Measurements from ENCODE around the gene MXD4.

The MXD4 gene

GRCh38 chr4:2261853-2262144 is at the start of gene MXD4:
TSS of gene MXD4 (minus strand) at chr4:2262109. CDS start at chr4:2261980, 129 bp downstream.
- Mint-ChIP-seq H3K9me3 (no peaks in the 10 kb centered on the region), H3K36me3 (no peaks in the 10 kb centered on the region), H3K4me1 (peaks cover 24% of the 10 kb centered on the region), H3K27me3 (no peaks in the 10 kb centered on the region), H3K27ac (peak within 1 kb of the TSS; percentile 85), H3K4me3 (peak within 1 kb of the TSS; percentile 83)
- ATAC-seq = peak; percentile 0

GRCh38 chr4:2306773-2307410 is 45.0 kb upstream of the MXD4 start:
- Mint-ChIP-seq H3K27me3 (peaks cover 7% of the 10 kb centered on the region), H3K27ac (no peak overlapping the region), H3K4me1 (no peaks in the 10 kb centered on the region), H3K9me3 (peaks cover 23% of the 10 kb centered on the region), H3K4me3 (no peak overlapping the region), H3K36me3 (peaks cover 6% of the 10 kb centered on the region)
- ATAC-seq = no peak

GRCh38 chr4:2305766-2306501 is 44.0 kb upstream of the MXD4 start:
- ATAC-seq = no peak
- Mint-ChIP-seq H3K4me1 (no peaks in the 10 kb centered on the region), H3K36me3 (peaks cover 6% of the 10 kb centered on the region), H3K4me3 (no peak overlapping the region), H3K27me3 (peaks cover 7% of the 10 kb centered on the region), H3K9me3 (peaks cover 23% of the 10 kb centered on the region), H3K27ac (no peak overlapping the region)

- Mint-ChIP-seq H3K4me3 (no peak overlapping the region), H3K4me1 (no peaks in the 10 kb centered on the region), H3K36me3 (peaks cover under 1% of the 10 kb centered on the region), H3K27ac (no peak overlapping the region), H3K9me3 (peaks cover 17% of the 10 kb centered on the region), H3K27me3 (peaks cover 7% of the 10 kb centered on the region)
- no peak for ATAC-seq
Measured at GRCh38 chr4:2304877-2305561, 43.1 kb upstream of the MXD4 start.

- Mint-ChIP-seq H3K36me3 (no peaks in the 10 kb centered on the region), H3K27ac (no peak overlapping the region), H3K4me3 (no peak overlapping the region), H3K9me3 (peaks cover 14% of the 10 kb centered on the region), H3K27me3 (peaks cover 7% of the 10 kb centered on the region), H3K4me1 (no peaks in the 10 kb centered on the region)
- ATAC-seq = no peak
Measured at GRCh38 chr4:2304321-2304876, 42.5 kb upstream of the MXD4 start.

GRCh38 chr4:2303686-2304320 is 41.9 kb upstream of the MXD4 start:
- ATAC-seq = peak; percentile 6
- Mint-ChIP-seq H3K9me3 (peaks cover 9% of the 10 kb centered on the region), H3K4me3 (no peak overlapping the region), H3K27me3 (peaks cover 7% of the 10 kb centered on the region), H3K4me1 (no peaks in the 10 kb centered on the region), H3K27ac (no peak overlapping the region), H3K36me3 (no peaks in the 10 kb centered on the region)

GRCh38 chr4:2303121-2303685 is 41.3 kb upstream of the MXD4 start:
- peaks cover 7% of the 10 kb centered on the region for H3K27me3 Mint-ChIP-seq
- H3K4me3 Mint-ChIP-seq = no peak overlapping the region

GRCh38 chr4:2302387-2303119 is 40.6 kb upstream of the MXD4 start:
- Mint-ChIP-seq H3K27ac (no peak overlapping the region), H3K4me3 (no peak overlapping the region), H3K36me3 (no peaks in the 10 kb centered on the region), H3K9me3 (peaks cover 4% of the 10 kb centered on the region), H3K27me3 (peaks cover 7% of the 10 kb centered on the region), H3K4me1 (peaks cover 9% of the 10 kb centered on the region)
- ATAC-seq = no peak

More at GRCh38 chr4:2303121-2303685, 41.3 kb upstream of the MXD4 start:
- ATAC-seq = no peak
- Mint-ChIP-seq H3K27ac (no peak overlapping the region), H3K36me3 (no peaks in the 10 kb centered on the region), H3K4me1 (peaks cover 3% of the 10 kb centered on the region), H3K9me3 (peaks cover 6% of the 10 kb centered on the region)

GRCh38 chr4:2301806-2302205 is 39.9 kb upstream of the MXD4 start:
- H3K27ac Mint-ChIP-seq = no peak overlapping the region
- ATAC-seq = no peak
- H3K9me3 Mint-ChIP-seq = peaks cover 1% of the 10 kb centered on the region
- H3K36me3 Mint-ChIP-seq = no peaks in the 10 kb centered on the region
- no peak overlapping the region for H3K4me3 Mint-ChIP-seq
- H3K4me1 Mint-ChIP-seq = peaks cover 15% of the 10 kb centered on the region
- H3K27me3 Mint-ChIP-seq = peaks cover 7% of the 10 kb centered on the region

GRCh38 chr4:2301225-2301642 is 39.3 kb upstream of the MXD4 start:
- peaks cover 15% of the 10 kb centered on the region for H3K4me1 Mint-ChIP-seq
- H3K27ac Mint-ChIP-seq = no peak overlapping the region
- no peak for ATAC-seq
- no peak overlapping the region for H3K4me3 Mint-ChIP-seq
- no peaks in the 10 kb centered on the region for H3K36me3 Mint-ChIP-seq
- H3K9me3 Mint-ChIP-seq = no peaks in the 10 kb centered on the region
- peaks cover 7% of the 10 kb centered on the region for H3K27me3 Mint-ChIP-seq

- H3K9me3 Mint-ChIP-seq = no peaks in the 10 kb centered on the region
- no peak overlapping the region for H3K4me3 Mint-ChIP-seq
- peaks cover 15% of the 10 kb centered on the region for H3K4me1 Mint-ChIP-seq
- no peak for ATAC-seq
- peaks cover 7% of the 10 kb centered on the region for H3K27me3 Mint-ChIP-seq
- no peaks in the 10 kb centered on the region for H3K36me3 Mint-ChIP-seq
- H3K27ac Mint-ChIP-seq = no peak overlapping the region
Measured at GRCh38 chr4:2300431-2301224, 38.7 kb upstream of the MXD4 start.

- H3K4me1 Mint-ChIP-seq = peaks cover 15% of the 10 kb centered on the region
- no peak for ATAC-seq
- H3K36me3 Mint-ChIP-seq = no peaks in the 10 kb centered on the region
- H3K27me3 Mint-ChIP-seq = peaks cover under 1% of the 10 kb centered on the region
- H3K27ac Mint-ChIP-seq = no peak overlapping the region
- no peak overlapping the region for H3K4me3 Mint-ChIP-seq
- no peaks in the 10 kb centered on the region for H3K9me3 Mint-ChIP-seq
Measured at GRCh38 chr4:2299794-2300193, 37.9 kb upstream of the MXD4 start.

GRCh38 chr4:2298532-2298991 is 36.7 kb upstream of the MXD4 start:
- Mint-ChIP-seq H3K9me3 (peaks cover 3% of the 10 kb centered on the region), H3K27ac (peak overlapping the region; percentile 58), H3K4me3 (no peak overlapping the region), H3K36me3 (no peaks in the 10 kb centered on the region), H3K27me3 (no peaks in the 10 kb centered on the region), H3K4me1 (peaks cover 15% of the 10 kb centered on the region)
- no peak for ATAC-seq
